ENCODE results near the gene SCCPDH. TPM values are rescaled to one million over a fixed set of nuclear protein-coding genes. Genes with fewer than 3 reads are reported as not detected.

The SCCPDH gene
- total RNA-seq, 4 donors from 2014 or later: 0.95 to 8.2 (median 3.8) TPM

GRCh38 chr1:246794048-246794827, 70.0 kb downstream of the SCCPDH start:
- intact Hi-C loops (cut with DNase I): no loop called here
- H3K27me3 ChIP-seq: peaks cover 0 to 78% (median 0%) of the 10 kb centered on the region in 4 donors
- peaks cover 0 to 27% (median 10%) of the 10 kb centered on the region in 3 donors for H3K4me1 ChIP-seq
- TF ChIP-seq POLR2A (IDR thresholded peaks at IDR 0.05) (no peak), CTCF (IDR thresholded peaks at IDR 0.05) (no peak)
- H3K27ac ChIP-seq: no peak overlapping the region
- no peaks in the 10 kb centered on the region for H3K36me3 ChIP-seq
- WGBS, 2 donors: 46 to 47% methylated on average over 10 to 14 of the region's 18 CpGs
- DNase-seq: no peak
- H3K9me3 ChIP-seq: no peaks in the 10 kb centered on the region
- H3K4me3 ChIP-seq: no peak overlapping the region

- no peak overlapping the region for H3K27ac ChIP-seq
- DNase-seq: no peak
- H3K4me3 ChIP-seq: no peak overlapping the region
- H3K4me1 ChIP-seq: peaks cover 0 to 27% (median 10%) of the 10 kb centered on the region in 3 donors
- 43 to 49% methylated on average over 6 to 12 of the region's 27 CpGs for WGBS, 2 donors
- H3K36me3 ChIP-seq: no peaks in the 10 kb centered on the region
- intact Hi-C loops (cut with DNase I): no loop called here
- H3K9me3 ChIP-seq: no peaks in the 10 kb centered on the region
- TF ChIP-seq CTCF (IDR thresholded peaks at IDR 0.05) (no peak), POLR2A (IDR thresholded peaks at IDR 0.05) (no peak)
- H3K27me3 ChIP-seq: peaks cover 0 to 70% (median 0%) of the 10 kb centered on the region in 4 donors
Observed at GRCh38 chr1:246794828-246795671, 70.8 kb downstream of the SCCPDH start.

GRCh38 chr1:246795906-246796694, 71.9 kb downstream of the SCCPDH start:
- WGBS, 2 donors: 84 to 97% methylated on average over 15 to 18 of the region's 30 CpGs

GRCh38 chr1:246797157-246797556, 72.9 kb downstream of the SCCPDH start:
- Histone ChIP-seq H3K36me3 (no peaks in the 10 kb centered on the region), H3K27me3 (peaks cover 0 to 54% (median 0%) of the 10 kb centered on the region in 4 donors), H3K4me1 (peaks cover 0 to 39% (median 13%) of the 10 kb centered on the region in 3 donors), H3K27ac (no peak overlapping the region), H3K4me3 (no peak overlapping the region), H3K9me3 (no peaks in the 10 kb centered on the region)
- no peak for DNase-seq
- intact Hi-C loops (cut with DNase I): no loop called here
- TF ChIP-seq CTCF (IDR thresholded peaks at IDR 0.05) (no peak), POLR2A (IDR thresholded peaks at IDR 0.05) (no peak)
- WGBS, 2 donors: 77 to 80% methylated on average over 6 to 7 of the region's 8 CpGs

More at GRCh38 chr1:246795906-246796694, 71.9 kb downstream of the SCCPDH start:
- no peak for DNase-seq
- intact Hi-C loops (cut with DNase I): no loop called here
- TF ChIP-seq POLR2A (IDR thresholded peaks at IDR 0.05): no peak
- no peak for TF ChIP-seq CTCF (IDR thresholded peaks at IDR 0.05)
- Histone ChIP-seq H3K9me3 (no peaks in the 10 kb centered on the region), H3K36me3 (no peaks in the 10 kb centered on the region), H3K4me3 (no peak overlapping the region), H3K27ac (no peak overlapping the region), H3K27me3 (peaks cover 0 to 61% (median 0%) of the 10 kb centered on the region in 4 donors), H3K4me1 (peaks cover 0 to 37% (median 13%) of the 10 kb centered on the region in 3 donors)
